Measurements from ENCODE around the gene PRSS33.

Gene PRSS33

DNA sequence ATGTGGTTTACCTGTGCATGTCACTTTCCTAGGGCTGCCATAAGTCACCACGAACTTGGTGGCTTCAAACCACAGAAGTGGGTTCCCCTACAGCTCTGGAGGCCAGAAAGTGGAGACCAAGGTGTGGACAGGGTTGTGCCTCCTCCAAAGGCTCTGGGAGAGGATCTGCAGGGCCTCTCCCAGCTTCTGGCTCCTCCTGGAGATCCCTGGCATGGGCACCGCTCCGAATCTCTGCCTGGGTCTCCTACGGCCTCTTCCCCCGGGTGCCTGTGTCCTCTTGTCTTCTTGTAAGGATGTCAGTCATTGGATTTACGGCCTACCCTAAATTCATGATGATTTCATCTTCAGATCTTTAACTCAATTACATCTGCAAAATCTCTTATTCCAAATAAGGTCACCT, 37.4 kb downstream of the PRSS33 start:
- no peaks in the 10 kb centered on the region for H3K27me3 Mint-ChIP-seq
- H3K9me3 Mint-ChIP-seq = no peaks in the 10 kb centered on the region
- H3K36me3 Mint-ChIP-seq = peaks cover 12% of the 10 kb centered on the region
- H3K4me1 Mint-ChIP-seq = peaks cover 19% of the 10 kb centered on the region
- no peak overlapping the region for H3K4me3 Mint-ChIP-seq
- H3K27ac Mint-ChIP-seq = no peak overlapping the region

DNA sequence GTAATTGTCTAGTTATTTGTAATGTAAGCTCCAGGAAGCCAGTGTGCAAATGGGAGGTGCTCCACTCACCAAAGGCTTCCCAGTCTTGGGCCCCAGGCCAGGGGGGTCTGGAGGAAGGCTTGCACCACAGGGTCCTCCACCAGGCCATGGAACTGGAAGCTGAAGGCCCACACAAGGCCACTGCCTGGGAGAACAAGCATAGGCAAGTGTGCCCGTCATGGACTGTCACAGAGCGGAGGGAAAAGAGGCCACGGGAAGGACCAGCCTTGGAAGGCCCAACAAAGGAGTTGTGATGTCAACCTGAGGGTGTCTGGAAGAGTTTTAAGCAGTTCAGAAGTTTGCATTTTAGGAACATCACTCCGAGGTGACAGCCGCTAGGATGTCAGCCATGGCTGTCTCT, 37.9 kb downstream of the PRSS33 start:
- Mint-ChIP-seq H3K4me1 (peaks cover 14% of the 10 kb centered on the region), H3K4me3 (no peak overlapping the region), H3K36me3 (peaks cover 12% of the 10 kb centered on the region), H3K27me3 (no peaks in the 10 kb centered on the region), H3K27ac (no peak overlapping the region), H3K9me3 (no peaks in the 10 kb centered on the region)

DNA sequence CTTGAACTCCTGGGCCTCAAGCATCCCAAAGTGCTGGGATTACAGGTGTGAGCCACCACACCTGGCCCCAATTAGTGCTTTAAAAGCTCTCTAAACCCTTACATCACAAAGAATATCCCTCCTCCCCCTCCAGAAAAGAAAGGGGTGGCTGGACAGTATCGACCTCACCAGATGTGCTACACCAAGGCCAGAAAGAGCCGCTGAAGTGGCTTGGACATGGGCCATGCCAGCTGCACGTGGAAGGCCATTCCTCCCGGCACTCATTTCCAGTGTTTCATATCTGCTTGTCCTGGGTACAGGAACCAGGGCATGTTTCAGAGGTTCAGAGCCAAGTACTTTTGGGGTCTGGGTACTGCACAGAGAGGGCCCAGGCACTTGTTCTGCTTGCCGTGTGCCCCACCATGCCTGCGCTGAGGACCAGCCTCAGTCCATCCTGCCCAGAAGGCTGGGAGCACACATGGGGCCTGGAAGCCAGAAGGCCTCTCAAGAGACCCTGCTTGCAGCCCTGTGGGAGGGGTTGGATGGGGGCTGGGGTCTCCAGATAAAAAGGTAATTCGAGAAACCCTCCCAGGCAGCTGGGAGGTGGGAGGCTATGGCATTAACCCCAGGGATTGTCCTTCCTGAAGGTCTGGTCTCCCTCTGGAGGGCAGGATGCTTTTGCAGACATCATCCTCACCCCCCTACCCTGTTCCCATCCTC, 38.5 kb downstream of the PRSS33 start:
- no peak overlapping the region for H3K27ac Mint-ChIP-seq
- no peak overlapping the region for H3K4me3 Mint-ChIP-seq
- no peaks in the 10 kb centered on the region for H3K9me3 Mint-ChIP-seq
- H3K4me1 Mint-ChIP-seq = peaks cover 9% of the 10 kb centered on the region
- peaks cover 6% of the 10 kb centered on the region for H3K36me3 Mint-ChIP-seq
- no peaks in the 10 kb centered on the region for H3K27me3 Mint-ChIP-seq

DNA sequence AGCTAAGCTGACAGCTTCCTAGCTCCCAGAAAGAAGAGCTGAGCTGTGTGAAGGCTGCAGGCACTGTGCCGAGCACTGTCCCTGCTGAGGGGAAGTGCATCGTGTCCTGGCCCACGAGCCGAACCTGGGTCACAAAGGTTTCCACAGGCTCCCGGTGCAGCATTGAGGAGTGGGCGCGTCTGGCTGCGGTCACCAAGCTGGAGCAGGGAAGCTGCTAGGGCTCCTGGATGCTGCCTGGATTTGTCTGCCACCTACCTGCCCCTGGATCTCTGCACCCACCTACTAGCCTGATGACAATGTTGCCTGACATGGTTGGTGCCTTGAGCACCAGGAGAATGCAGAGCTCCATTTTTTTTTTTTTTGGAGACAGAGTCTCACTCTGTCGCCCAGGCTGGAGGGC, 41.4 kb downstream of the PRSS33 start:
- Mint-ChIP-seq H3K4me3 (no peak overlapping the region), H3K36me3 (no peaks in the 10 kb centered on the region), H3K9me3 (no peaks in the 10 kb centered on the region), H3K27me3 (no peaks in the 10 kb centered on the region), H3K27ac (no peak overlapping the region), H3K4me1 (no peaks in the 10 kb centered on the region)

DNA sequence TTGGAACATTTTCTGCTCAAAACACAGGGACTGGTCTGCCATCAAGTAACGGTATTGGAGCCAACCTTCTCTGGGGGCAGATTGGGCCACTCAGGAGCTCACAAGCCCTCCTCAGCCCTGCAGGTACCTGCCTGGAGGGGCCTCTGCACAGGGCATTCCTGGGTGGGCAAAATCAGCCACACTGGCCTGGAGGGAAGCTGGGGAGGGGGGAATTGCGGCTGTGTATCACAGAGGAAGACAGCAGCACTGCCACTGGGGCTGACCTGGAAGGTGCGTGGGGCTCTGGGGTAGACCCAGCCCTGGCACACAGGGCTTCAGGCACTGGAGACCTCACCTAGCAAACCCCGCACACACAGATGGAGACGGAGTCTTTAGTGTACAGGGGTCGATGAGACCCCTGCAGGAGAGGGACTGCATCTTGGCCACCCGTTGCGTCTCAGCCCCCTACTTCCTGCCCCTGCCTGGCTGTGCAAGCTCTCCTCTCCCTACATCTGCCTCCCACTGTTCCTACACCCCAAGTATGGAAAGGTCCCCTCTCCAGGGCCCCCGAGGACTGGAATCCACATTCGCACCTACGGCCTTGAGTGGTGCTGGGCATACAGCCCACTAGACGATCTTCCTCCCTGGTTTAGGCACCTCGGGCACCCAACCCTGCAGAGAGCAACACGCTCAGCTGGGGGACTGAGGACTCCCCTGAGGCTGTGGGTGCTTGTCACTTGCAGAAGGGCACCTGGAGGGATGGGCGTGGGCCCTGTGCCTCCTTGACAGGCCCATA, 42.1 kb downstream of the PRSS33 start:
- Mint-ChIP-seq H3K36me3 (no peaks in the 10 kb centered on the region), H3K4me1 (no peaks in the 10 kb centered on the region), H3K9me3 (no peaks in the 10 kb centered on the region), H3K27ac (no peak overlapping the region), H3K4me3 (no peak overlapping the region), H3K27me3 (no peaks in the 10 kb centered on the region)

DNA sequence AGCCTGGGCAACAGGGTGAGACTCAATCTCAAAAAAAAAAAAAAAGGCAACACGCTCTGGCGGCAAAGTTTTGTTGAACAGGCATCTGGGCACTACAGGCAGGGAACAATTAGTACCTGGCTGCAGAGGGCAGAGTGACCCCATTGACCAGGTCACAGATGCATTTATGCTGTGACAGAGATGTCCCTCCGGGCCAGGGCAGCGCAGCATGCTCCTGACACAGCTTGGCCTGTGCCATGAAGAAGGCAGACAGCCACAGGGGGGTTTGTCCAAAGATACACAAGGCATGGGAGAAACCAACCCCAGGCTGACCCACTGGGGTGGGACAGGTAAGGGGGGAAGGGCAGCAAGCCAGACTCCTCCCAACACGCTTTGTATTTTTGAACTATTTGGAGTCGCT, 42.6 kb downstream of the PRSS33 start:
- H3K4me1 Mint-ChIP-seq = no peaks in the 10 kb centered on the region

DNA sequence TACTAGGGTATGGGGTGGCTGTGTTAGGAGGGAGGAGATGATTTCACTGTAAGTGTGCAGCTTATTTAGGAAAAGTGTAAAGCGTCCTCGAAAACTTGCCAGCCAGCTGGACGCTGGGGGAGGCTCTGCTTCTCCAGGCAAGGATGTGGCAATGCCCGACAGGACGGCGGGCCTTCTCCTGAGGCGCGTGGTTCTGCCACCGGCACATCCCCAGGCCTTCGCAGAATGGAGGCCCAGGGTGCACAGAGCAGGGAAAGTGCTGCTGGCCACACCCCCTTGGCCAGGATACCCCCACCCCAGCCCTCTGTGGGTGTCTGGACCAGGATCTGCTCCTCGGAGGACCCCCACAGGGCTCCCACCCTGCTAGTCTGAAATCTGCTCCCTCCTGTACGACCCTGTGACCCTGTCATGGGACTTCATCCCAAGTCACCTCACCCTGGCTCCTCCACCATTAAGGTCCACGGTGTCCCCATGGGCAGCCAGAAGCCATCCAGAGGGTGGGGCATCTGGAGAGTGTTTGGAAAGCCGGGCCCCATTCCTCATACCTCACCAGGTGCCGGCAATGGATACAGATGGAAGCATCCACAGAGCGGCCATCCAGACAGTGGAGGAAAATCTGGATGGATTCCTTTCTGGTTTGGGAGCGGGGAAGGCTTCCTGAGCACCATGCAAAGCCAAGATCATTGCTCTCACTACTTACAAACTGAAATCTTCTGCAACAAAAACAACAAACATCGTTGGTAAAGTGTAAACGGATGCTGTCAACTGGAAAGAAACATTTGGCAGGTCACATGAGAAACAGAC, 44.2 kb downstream of the PRSS33 start:
- H3K36me3 Mint-ChIP-seq = no peaks in the 10 kb centered on the region
- no peak overlapping the region for H3K4me3 Mint-ChIP-seq
- no peaks in the 10 kb centered on the region for H3K4me1 Mint-ChIP-seq
- H3K27me3 Mint-ChIP-seq = no peaks in the 10 kb centered on the region
- no peak overlapping the region for H3K27ac Mint-ChIP-seq
- no peaks in the 10 kb centered on the region for H3K9me3 Mint-ChIP-seq

More for the DNA sequence above, 42.6 kb downstream of the PRSS33 start:
- Mint-ChIP-seq H3K4me3 (no peak overlapping the region), H3K36me3 (no peaks in the 10 kb centered on the region), H3K27ac (no peak overlapping the region), H3K27me3 (no peaks in the 10 kb centered on the region), H3K9me3 (no peaks in the 10 kb centered on the region)

DNA sequence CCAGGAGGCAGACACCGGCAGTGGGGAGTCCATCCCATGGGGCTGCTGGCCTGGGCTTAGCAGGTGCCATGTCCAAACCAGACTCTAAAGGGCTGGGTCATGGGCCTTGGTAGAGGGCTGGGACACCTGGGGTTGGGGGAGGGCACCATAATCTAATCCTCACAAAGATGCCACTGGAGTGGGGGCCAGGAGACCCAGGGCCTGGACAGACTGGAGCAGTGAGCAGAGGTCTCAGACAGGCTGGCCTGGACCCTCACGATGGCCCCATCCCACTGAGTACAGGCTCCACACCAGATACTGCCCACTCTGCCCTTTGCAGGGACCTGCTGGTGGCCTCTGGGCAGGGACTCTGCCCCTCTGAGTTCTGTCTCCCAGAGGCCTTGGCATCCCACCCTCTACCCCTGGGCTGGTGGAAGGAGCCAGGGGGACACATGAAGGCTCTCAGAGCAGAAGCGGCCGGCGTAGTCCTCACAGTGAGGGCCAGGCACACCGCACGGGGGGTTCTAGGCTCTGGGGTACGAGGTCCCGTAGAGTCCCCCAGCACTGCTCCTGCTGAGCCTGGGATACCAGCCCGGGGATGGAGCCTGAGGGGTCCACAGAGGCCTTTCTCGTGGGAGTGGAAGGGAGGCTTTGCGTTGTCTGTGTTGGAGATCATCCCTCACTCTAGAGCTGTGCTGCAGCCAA, 44.9 kb downstream of the PRSS33 start:
- Mint-ChIP-seq H3K36me3 (no peaks in the 10 kb centered on the region), H3K27ac (no peak overlapping the region), H3K4me1 (no peaks in the 10 kb centered on the region), H3K9me3 (no peaks in the 10 kb centered on the region), H3K27me3 (no peaks in the 10 kb centered on the region), H3K4me3 (no peak overlapping the region)

DNA sequence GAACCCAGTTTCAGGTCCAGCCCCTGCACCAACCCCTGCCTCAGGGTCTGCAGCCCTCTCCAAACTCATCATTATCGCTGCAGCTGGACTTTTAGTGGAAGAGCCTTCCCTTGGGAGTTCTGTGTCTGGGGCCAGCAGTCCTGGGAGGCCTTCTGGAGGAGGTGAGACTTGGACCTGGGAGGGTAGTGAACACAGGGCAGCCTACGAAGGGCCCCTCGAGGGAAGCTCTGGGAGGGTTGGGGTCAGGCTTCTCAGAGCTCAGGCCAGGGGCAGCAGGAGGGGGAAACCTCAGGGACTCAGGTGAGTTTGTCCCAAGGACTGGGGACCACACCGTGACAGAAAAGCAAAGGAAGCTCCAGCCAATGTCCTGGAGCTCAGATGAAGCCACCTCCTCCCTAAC, 46.2 kb downstream of the PRSS33 start:
- Mint-ChIP-seq H3K4me3 (no peak overlapping the region), H3K27me3 (no peaks in the 10 kb centered on the region), H3K36me3 (no peaks in the 10 kb centered on the region), H3K27ac (no peak overlapping the region), H3K4me1 (no peaks in the 10 kb centered on the region), H3K9me3 (no peaks in the 10 kb centered on the region)

DNA sequence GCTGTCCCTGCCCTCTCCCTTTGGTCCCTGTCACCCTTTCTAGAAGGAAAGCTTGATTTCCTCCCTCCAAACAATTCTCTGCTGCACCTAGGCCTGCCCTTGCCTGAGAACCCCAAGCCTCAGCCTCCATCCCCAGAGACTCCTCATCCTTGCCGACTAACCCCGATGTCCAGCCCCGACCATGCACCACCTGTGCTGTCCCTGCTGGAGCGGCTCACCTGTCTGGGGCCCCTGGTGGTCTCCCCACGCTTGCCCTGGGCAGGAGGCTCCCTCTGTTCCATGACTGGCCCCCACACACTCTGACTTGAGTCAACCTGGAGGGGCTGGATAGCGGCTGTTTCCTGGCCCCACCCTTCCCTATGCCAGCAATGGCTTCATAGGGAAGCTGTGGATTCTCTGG, 46.9 kb downstream of the PRSS33 start:
- H3K27me3 Mint-ChIP-seq = no peaks in the 10 kb centered on the region
- no peak overlapping the region for H3K27ac Mint-ChIP-seq
- no peak overlapping the region for H3K4me3 Mint-ChIP-seq
- H3K4me1 Mint-ChIP-seq = no peaks in the 10 kb centered on the region
- no peaks in the 10 kb centered on the region for H3K9me3 Mint-ChIP-seq
- no peaks in the 10 kb centered on the region for H3K36me3 Mint-ChIP-seq

DNA sequence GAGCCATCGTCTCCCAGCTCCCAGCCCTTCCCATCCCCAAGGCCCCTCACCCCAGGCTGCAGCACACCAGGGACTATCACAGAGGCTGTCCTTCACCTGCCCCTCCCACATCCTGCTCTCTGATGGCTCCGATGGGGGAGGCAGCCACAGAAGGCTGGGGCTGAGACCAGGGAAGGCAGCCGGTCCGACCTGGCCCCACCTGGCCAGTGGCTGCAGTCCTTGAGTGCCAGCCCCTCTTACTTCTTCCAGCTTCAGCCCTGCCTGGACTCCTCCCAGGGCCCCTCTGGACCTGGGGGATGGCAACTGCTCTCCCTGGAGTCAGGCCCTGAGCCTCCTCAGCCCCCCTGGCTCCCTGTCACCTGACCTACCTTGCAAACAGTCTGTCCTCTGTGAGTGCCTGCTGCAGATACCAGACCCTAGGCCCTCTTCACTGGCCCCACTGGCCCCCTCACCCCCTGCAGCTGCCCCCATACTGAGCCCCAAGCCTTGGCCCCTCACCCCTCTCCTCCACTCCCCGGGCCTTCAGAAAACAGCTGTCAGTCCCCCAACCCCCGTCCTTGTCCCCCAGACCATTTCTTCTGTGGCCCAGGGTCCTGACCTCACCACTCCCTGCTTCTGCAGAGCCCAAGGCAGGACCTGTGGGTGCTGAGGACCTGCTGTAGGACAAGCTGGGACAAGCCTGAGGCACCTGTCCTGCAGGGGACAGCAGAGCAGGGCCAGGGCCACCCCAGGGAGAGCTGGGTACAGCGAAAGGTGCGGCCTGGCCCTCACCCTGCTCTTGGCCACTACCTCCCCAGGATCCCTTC, 47.5 kb downstream of the PRSS33 start:
- Mint-ChIP-seq H3K36me3 (no peaks in the 10 kb centered on the region), H3K27me3 (no peaks in the 10 kb centered on the region), H3K9me3 (no peaks in the 10 kb centered on the region), H3K27ac (no peak overlapping the region), H3K4me1 (no peaks in the 10 kb centered on the region), H3K4me3 (no peak overlapping the region)

DNA sequence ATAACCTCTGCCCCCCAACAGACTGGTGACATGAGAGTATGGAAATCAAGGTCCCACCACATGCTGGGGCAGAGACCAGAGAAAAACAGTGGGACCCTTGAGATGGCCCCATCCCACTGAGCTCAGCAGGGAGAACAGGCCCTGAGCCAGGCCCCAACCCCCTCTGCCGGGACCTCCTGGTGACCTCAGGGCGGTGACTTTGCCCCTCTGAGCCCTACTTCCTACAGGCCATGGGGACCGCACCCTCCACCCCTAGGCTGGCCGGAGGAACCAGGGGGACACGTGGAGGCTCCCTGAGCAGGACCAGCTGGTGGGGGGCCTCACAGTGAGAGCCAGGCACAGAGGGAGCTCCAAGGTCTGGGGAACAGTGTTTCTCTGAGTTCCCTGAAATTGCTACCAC, 48.7 kb downstream of the PRSS33 start:
- Mint-ChIP-seq H3K36me3 (no peaks in the 10 kb centered on the region), H3K9me3 (no peaks in the 10 kb centered on the region), H3K27ac (no peak overlapping the region), H3K4me1 (no peaks in the 10 kb centered on the region), H3K4me3 (no peak overlapping the region), H3K27me3 (no peaks in the 10 kb centered on the region)

DNA sequence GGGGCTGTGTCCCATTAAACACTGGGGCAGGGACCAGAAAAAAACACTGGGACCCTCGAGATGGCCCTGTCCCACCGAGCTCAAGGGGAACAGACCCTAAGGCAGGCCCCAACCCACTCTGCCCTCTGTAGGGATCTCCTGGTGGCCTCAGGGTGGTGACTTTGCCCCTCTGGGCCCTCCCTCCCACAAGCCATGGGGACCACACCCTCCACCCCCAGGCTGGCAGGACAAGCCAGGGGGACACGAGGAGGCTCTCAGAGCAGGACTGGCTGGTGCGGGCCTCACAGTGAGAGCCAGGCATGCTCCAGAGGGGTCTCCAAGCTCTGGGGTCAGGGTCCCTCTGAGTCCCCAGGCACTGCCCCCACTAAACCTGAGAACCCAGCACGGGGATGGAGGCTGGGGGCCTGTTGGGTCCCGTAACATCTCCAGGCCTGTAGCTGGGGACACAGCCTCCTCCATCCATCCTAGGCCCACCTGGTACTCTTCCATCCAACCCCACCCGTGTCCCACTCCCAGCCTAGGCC, 49.4 kb downstream of the PRSS33 start:
- Mint-ChIP-seq H3K27ac (no peak overlapping the region), H3K36me3 (no peaks in the 10 kb centered on the region)

DNA sequence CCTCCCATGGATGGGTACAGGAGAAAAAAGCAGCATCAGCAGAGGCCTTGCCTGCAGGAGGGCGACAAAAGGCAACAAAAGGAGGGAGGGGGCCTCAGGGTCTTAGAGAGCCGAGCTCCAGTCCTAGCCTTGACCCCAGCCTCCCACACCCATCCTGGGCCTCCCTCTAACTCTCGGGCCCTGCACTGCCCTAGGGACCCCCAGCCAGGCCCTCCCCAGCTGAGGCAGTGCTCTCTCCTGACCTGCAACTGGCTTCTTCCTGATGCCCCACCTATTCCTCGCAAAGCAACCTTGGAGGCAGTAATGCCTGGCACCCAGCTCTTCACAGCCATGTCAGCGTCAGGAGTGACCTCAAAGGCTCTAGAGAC, 50.1 kb downstream of the PRSS33 start:
- H3K4me1 Mint-ChIP-seq = no peaks in the 10 kb centered on the region
- H3K4me3 Mint-ChIP-seq = no peak overlapping the region
- H3K9me3 Mint-ChIP-seq = no peaks in the 10 kb centered on the region
- no peaks in the 10 kb centered on the region for H3K36me3 Mint-ChIP-seq
- no peaks in the 10 kb centered on the region for H3K27me3 Mint-ChIP-seq
- no peak overlapping the region for H3K27ac Mint-ChIP-seq

More for the DNA sequence above, 49.4 kb downstream of the PRSS33 start:
- Mint-ChIP-seq H3K27me3 (no peaks in the 10 kb centered on the region), H3K4me3 (no peak overlapping the region), H3K9me3 (no peaks in the 10 kb centered on the region), H3K4me1 (no peaks in the 10 kb centered on the region)
